Globus pallidus (tissue), 1 donor: ENCODE measurements around the gene PDIA5.

ENCODE experiments used
- DNase-seq: peaks from one replicate; pipeline ENCODE4 v3.0.0-alpha.2; 2015; ENCODE audit warnings: low spot score

The PDIA5 gene

GRCh38 chr3:123042413-123042812, 24.4 kb upstream of the PDIA5 start:
- no peak for DNase-seq

GRCh38 chr3:123044981-123045763, 21.7 kb upstream of the PDIA5 start:
- DNase-seq, result no peak

GRCh38 chr3:123046262-123047061, 20.4 kb upstream of the PDIA5 start:
- DNase-seq, result no peak

- no peak for DNase-seq
These were observed 19.8 kb upstream of the PDIA5 start for GRCh38 chr3:123047062-123047319.

- no peak for DNase-seq
These were observed 18.2 kb upstream of the PDIA5 start for GRCh38 chr3:123048480-123049237.

GRCh38 chr3:123050666-123051065, 16.2 kb upstream of the PDIA5 start:
- DNase-seq, result no peak

GRCh38 chr3:123053107-123053506, 13.7 kb upstream of the PDIA5 start:
- no peak for DNase-seq

- no peak for DNase-seq
These were observed 12.6 kb upstream of the PDIA5 start for GRCh38 chr3:123054109-123054778.

GRCh38 chr3:123054931-123055330, 11.9 kb upstream of the PDIA5 start:
- no peak for DNase-seq

GRCh38 chr3:123055352-123055751, 11.5 kb upstream of the PDIA5 start:
- no peak for DNase-seq

- no peak for DNase-seq
These were observed 8.3 kb upstream of the PDIA5 start for GRCh38 chr3:123058505-123058904.

- no peak for DNase-seq
These were observed 6.8 kb upstream of the PDIA5 start for GRCh38 chr3:123060054-123060453.

- DNase-seq, result no peak
These were observed 5.0 kb upstream of the PDIA5 start for GRCh38 chr3:123061856-123062255.

GRCh38 chr3:123063034-123063433, 3.8 kb upstream of the PDIA5 start:
- DNase-seq, result no peak

GRCh38 chr3:123064506-123064905, 2.3 kb upstream of the PDIA5 start:
- DNase-seq, result no peak

GRCh38 chr3:123064914-123065313, 1.9 kb upstream of the PDIA5 start:
- DNase-seq, result no peak

GRCh38 chr3:123066599-123066895, 278 bp upstream of the PDIA5 start:
- DNase-seq, result no peak

GRCh38 chr3:123067689-123068600, 1.1 kb downstream of the PDIA5 start:
- DNase-seq, result no peak

GRCh38 chr3:123068601-123069381, 2.0 kb downstream of the PDIA5 start:
- no peak for DNase-seq

GRCh38 chr3:123070510-123070909, 3.7 kb downstream of the PDIA5 start:
- DNase-seq, result no peak

- no peak for DNase-seq
These were observed 4.3 kb downstream of the PDIA5 start for GRCh38 chr3:123071146-123071545.
